Measurements from ENCODE around the gene CHRNA5. TPM values are rescaled to one million over a fixed set of nuclear protein-coding genes. Genes with fewer than 3 reads are reported as not detected.
A peak's percentile ranks its signal among the peaks of the same experiment; 100 is the strongest.

The CHRNA5 gene
- total and polyA plus RNA-seq, 3 experiments from 2014 or later, result 0.89 to 8.9 (median 8.4) TPM

DNA sequence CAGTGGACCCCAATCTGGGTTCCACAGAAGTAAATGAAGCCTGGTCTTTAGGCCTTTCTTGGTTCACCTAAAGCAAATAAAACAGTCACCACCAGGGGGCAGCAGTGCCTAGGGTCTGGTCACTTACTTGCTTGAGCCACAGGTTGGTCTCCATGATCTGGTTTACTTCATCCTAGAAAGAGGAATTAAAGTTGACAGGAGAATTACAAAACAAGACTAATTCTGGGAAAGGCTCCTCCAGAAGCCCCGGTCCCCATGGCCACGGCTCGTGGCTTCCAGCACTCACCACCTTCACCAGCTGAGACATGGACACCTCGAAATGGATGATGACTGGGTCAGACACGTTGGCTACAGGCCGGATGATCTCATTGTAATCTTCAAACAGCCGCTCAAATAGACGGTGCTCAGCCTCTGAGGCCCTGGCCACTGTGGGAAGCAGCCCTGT lies 53.2 kb downstream of the CHRNA5 start:
- DNase-seq, result peak; percentile 52 to 79 (median 73)
- peaks cover 0 to 16% (median 4%) of the 10 kb centered on the region in 3 donors for H3K4me1 Mint-ChIP-seq
- H3K27me3 Mint-ChIP-seq, result peaks cover 37 to 43% of the 10 kb centered on the region in 2 donors
- no peaks in the 10 kb centered on the region for H3K36me3 Mint-ChIP-seq
- ChIA-PET POLR2A (no interaction called here), CTCF (interaction anchor here (1.0 to 1.8 kb wide), 4 partner anchors 78 to 132 kb away, joined by 3 to 8 read pairs (median 3); no protein-coding TSS in a partner anchor)
- Histone ChIP-seq H3K27ac (ENCODE audit: low read depth, low read length) (no peak overlapping the region), H3K27me3 (ENCODE audit: insufficient read depth, low read length, poor library complexity, severe bottlenecking) (peaks cover 16% of the 10 kb centered on the region), H3K9me3 (ENCODE audit: low read length) (no peaks in the 10 kb centered on the region), H3K4me3 (ENCODE audit: low read length) (no peak overlapping the region), H3K4me1 (ENCODE audit: insufficient read depth, low read length) (no peaks in the 10 kb centered on the region), H3K36me3 (ENCODE audit: insufficient read depth, low read length) (no peaks in the 10 kb centered on the region)
- H3K4me3 Mint-ChIP-seq, result peak overlapping the region in 2 of 7 donors; percentile 6 to 19
- H3K27ac Mint-ChIP-seq, result no peak overlapping the region
- H3K9me3 Mint-ChIP-seq, result no peaks in the 10 kb centered on the region

DNA sequence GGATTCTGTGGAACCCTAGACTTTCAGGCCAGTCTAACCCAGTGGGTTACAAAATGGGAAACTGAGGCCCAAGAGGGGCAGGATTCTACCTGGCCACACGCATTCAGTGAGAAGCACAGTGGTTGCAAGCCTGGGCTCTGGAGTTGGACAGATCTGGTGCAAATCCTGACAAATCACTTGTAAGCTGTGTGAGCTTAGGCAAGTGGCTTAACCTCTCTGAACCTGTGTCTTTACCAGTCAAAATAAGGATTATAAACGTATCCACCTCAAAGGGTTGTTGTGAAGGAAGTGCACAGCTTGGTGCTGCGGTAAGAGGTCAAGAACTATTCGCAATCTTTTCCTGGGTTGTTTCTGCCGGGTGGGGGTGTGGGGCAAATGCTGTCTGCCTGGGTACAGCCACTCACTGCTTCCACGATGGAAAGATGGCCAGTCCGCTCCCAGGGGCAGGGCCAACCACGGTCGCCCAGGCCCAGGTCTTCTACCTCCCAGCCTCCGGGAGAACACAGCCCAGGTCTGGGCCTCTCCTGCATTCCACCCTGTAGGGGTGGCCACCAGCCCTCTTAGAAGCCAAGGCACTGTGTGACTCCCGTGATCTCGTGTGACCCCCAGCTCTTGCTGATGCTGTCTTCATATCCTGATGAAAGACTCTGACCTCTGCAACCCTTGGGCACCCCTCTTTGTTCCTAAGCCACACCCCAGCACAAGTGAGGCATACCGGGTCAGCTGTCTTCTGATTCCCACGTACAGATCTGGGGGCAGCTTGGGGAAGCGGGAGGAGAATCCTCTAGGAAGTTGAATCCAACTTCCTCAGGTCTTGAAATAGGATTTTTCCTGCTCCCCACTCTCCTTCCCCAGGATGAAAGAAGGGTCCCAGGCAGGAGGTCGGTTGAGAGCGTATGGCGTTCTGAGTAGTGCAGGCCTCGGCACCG lies 54.0 kb downstream of the CHRNA5 start:
- ChIA-PET CTCF (interaction anchor here (1.0 to 1.8 kb wide), 6 partner anchors 77 to 565 kb away, joined by 3 to 8 read pairs (median 3); no protein-coding TSS in a partner anchor), POLR2A (no interaction called here)
- H3K27ac ChIP-seq (ENCODE audit: low read depth, low read length), result no peak overlapping the region
- Mint-ChIP-seq H3K27me3 (peaks cover 42 to 51% of the 10 kb centered on the region in 2 donors), H3K9me3 (no peaks in the 10 kb centered on the region), H3K4me3 (no peak overlapping the region), H3K27ac (no peak overlapping the region), H3K4me1 (peaks cover 0 to 16% (median 4%) of the 10 kb centered on the region in 3 donors), H3K36me3 (peaks cover 0 to 2% (median 0%) of the 10 kb centered on the region in 3 donors)
- H3K9me3 ChIP-seq (ENCODE audit: low read length), result no peaks in the 10 kb centered on the region
- H3K4me1 ChIP-seq (ENCODE audit: insufficient read depth, low read length), result no peaks in the 10 kb centered on the region
- no peak for DNase-seq
- no peaks in the 10 kb centered on the region for H3K36me3 ChIP-seq (ENCODE audit: insufficient read depth, low read length)
- peaks cover 16% of the 10 kb centered on the region for H3K27me3 ChIP-seq (ENCODE audit: insufficient read depth, low read length, poor library complexity, severe bottlenecking)
- H3K4me3 ChIP-seq (ENCODE audit: low read length), result no peak overlapping the region

GRCh38 chr15:78620021-78620526 lies 54.8 kb downstream of the CHRNA5 start:
- Histone ChIP-seq H3K36me3 (ENCODE audit: insufficient read depth, low read length) (no peaks in the 10 kb centered on the region), H3K27me3 (ENCODE audit: insufficient read depth, low read length, poor library complexity, severe bottlenecking) (peaks cover 16% of the 10 kb centered on the region), H3K4me1 (ENCODE audit: insufficient read depth, low read length) (no peaks in the 10 kb centered on the region), H3K9me3 (ENCODE audit: low read length) (no peaks in the 10 kb centered on the region), H3K27ac (ENCODE audit: low read depth, low read length) (no peak overlapping the region), H3K4me3 (ENCODE audit: low read length) (no peak overlapping the region)
- Mint-ChIP-seq H3K4me1 (peaks cover 0 to 16% (median 4%) of the 10 kb centered on the region in 3 donors), H3K9me3 (no peaks in the 10 kb centered on the region), H3K36me3 (peaks cover 0 to 2% (median 0%) of the 10 kb centered on the region in 3 donors), H3K27ac (no peak overlapping the region), H3K27me3 (peaks cover 46 to 56% of the 10 kb centered on the region in 2 donors), H3K4me3 (no peak overlapping the region)
- no peak for DNase-seq
- POLR2A ChIA-PET, result no interaction called here
- CTCF ChIA-PET, result interaction anchor here (1.0 to 1.8 kb wide), 3 partner anchors 90 to 564 kb away, joined by 3 to 8 read pairs (median 6); no protein-coding TSS in a partner anchor

DNA sequence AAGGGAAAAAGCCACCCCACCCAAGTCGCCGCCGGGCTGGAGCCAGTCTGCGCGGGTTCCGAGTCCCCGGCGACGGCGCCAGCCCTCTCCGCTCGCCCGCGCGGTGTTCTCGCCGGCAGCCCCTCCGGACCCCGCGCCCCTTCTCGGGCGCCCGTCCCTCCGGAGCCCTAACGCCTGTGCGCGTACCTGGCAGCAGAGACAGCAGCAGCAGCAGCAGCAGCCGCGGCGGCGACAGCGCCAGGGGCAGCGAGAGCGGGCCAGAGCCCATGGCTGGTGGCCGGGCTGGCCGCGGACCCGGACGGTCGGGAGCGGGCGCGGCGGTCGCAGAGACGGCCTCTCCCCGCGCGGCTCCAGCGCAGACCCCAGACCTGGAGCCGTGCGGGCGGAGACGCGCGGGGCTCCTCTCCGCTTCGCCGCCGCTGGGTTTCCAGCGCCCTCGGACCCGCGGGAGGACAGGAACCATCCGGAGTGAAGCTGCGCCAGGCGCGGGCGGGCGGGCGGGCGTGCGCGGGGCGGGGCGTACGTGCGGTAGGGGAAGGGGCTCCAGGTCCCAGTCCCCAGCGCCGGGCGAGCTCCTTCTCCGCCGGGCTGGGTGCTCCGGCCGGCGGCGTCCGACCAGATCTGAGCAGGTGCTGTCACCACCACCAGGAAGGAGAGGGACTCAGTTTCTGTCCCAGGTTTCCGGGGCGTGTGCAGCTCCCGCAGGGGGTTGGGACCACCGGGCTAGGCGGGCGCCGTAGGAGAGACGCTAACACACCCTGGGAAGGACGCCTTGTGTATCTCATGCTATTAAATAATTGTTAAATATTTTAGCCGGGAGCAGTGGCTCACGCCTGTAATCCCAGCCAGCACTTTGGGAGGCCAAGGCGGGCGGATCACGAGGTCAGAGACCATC lies 55.5 kb downstream of the CHRNA5 start, which contains the start of gene CHRNA3:
CHRNA3 (minus strand) TSS at position 470 of the 895 bp plus-strand sequence; CDS start at position 268, 202 bp downstream.
- no peak for DNase-seq
- Histone ChIP-seq H3K36me3 (ENCODE audit: insufficient read depth, low read length) (no peaks in the 10 kb centered on the region), H3K4me3 (ENCODE audit: low read length) (no peak within 1 kb of the TSS), H3K4me1 (ENCODE audit: insufficient read depth, low read length) (no peaks in the 10 kb centered on the region), H3K9me3 (ENCODE audit: low read length) (no peaks in the 10 kb centered on the region), H3K27ac (ENCODE audit: low read depth, low read length) (no peak within 1 kb of the TSS), H3K27me3 (ENCODE audit: insufficient read depth, low read length, poor library complexity, severe bottlenecking) (peaks cover 16% of the 10 kb centered on the region)
- ChIA-PET POLR2A (no interaction called here), CTCF (interaction anchor here (1.8 kb wide), 1 partner anchor 89 kb away, joined by 10 read pairs; no protein-coding TSS in a partner anchor)
- Mint-ChIP-seq H3K4me3 (no peak within 1 kb of the TSS), H3K27me3 (peaks cover 46 to 56% of the 10 kb centered on the region in 2 donors), H3K27ac (no peak within 1 kb of the TSS), H3K36me3 (peaks cover 0 to 2% (median 0%) of the 10 kb centered on the region in 3 donors), H3K9me3 (no peaks in the 10 kb centered on the region), H3K4me1 (peaks cover 0 to 16% (median 4%) of the 10 kb centered on the region in 3 donors)

DNA sequence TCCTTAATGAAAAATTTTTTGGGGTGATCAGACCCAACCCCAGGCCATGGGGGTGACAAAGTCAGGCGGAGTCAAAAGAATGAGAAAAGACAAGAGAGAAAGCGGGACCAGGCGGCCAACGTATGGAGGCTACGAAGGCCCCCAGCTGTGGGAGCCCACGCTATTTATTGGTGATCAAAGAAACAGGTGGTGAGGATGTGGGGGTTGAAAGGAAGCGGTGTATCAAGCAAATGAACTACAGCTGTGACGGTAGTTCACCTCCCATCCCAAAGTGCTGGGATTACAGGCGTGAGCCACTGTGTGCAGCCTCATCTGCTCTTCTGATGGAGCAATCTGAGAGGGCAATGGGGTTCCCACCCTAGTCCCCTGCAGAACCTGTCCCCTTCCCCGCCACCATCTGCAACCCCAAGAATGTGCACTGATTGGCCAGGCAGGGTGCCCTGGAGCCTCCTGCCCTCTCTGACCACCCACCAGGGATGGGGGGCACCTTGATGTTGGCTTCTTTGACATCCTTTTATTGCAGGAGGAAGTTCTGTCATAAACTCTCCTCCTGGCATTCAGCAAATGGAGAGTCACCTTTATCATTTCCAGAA lies 56.6 kb downstream of the CHRNA5 start:
- Mint-ChIP-seq H3K9me3 (no peaks in the 10 kb centered on the region), H3K27me3 (peaks cover 50 to 61% of the 10 kb centered on the region in 2 donors), H3K36me3 (peaks cover 0 to 2% (median 0%) of the 10 kb centered on the region in 3 donors), H3K4me1 (peaks cover 0 to 16% (median 4%) of the 10 kb centered on the region in 3 donors), H3K4me3 (no peak overlapping the region), H3K27ac (no peak overlapping the region)
- Histone ChIP-seq H3K9me3 (ENCODE audit: low read length) (no peaks in the 10 kb centered on the region), H3K36me3 (ENCODE audit: insufficient read depth, low read length) (no peaks in the 10 kb centered on the region), H3K27ac (ENCODE audit: low read depth, low read length) (no peak overlapping the region), H3K4me1 (ENCODE audit: insufficient read depth, low read length) (no peaks in the 10 kb centered on the region), H3K4me3 (ENCODE audit: low read length) (no peak overlapping the region), H3K27me3 (ENCODE audit: insufficient read depth, low read length, poor library complexity, severe bottlenecking) (peaks cover 16% of the 10 kb centered on the region)
- POLR2A ChIA-PET, result no interaction called here
- CTCF ChIA-PET, result interaction anchor here (1.8 kb wide), 1 partner anchor 88 kb away, joined by 10 read pairs; no protein-coding TSS in a partner anchor
- DNase-seq, result no peak

- H3K4me1 Mint-ChIP-seq, result peaks cover 0 to 11% (median 0%) of the 10 kb centered on the region in 3 donors
- no peak for DNase-seq
- no peak overlapping the region for H3K4me3 Mint-ChIP-seq
- no peak overlapping the region for H3K4me3 ChIP-seq (ENCODE audit: low read length)
- H3K9me3 ChIP-seq (ENCODE audit: low read length), result no peaks in the 10 kb centered on the region
- H3K9me3 Mint-ChIP-seq, result no peaks in the 10 kb centered on the region
- POLR2A ChIA-PET, result no interaction called here
- H3K27ac Mint-ChIP-seq, result no peak overlapping the region
- peaks cover 14% of the 10 kb centered on the region for H3K27me3 ChIP-seq (ENCODE audit: insufficient read depth, low read length, poor library complexity, severe bottlenecking)
- H3K36me3 ChIP-seq (ENCODE audit: insufficient read depth, low read length), result no peaks in the 10 kb centered on the region
- H3K4me1 ChIP-seq (ENCODE audit: insufficient read depth, low read length), result no peaks in the 10 kb centered on the region
- H3K27me3 Mint-ChIP-seq, result peaks cover 47 to 64% of the 10 kb centered on the region in 2 donors
- CTCF ChIA-PET, result interaction anchor here (1.4 kb wide), 1 partner anchor 560 kb away, joined by 4 read pairs; no protein-coding TSS in a partner anchor
- H3K27ac ChIP-seq (ENCODE audit: low read depth, low read length), result no peak overlapping the region
- H3K36me3 Mint-ChIP-seq, result peaks cover 0 to 2% (median 0%) of the 10 kb centered on the region in 3 donors
These were observed 58.6 kb downstream of the CHRNA5 start for GRCh38 chr15:78623786-78624497.
